GM18870 (cell line): ENCODE results near the gene SCT.

Source experiments
- ATAC-seq: cut with Tn5 transposase; IDR thresholded peaks from one replicate; pipeline ENCODE4 v1.9.1; 2021; ENCODE audit warnings: moderate library complexity; ENCODE audit not compliant: unreplicated experiment

Gene SCT

GRCh38 chr11:589798-590197 is 37.2 kb downstream of the SCT start:
- no peak for ATAC-seq

- ATAC-seq: no peak
Measured at GRCh38 chr11:587978-588380, 39.0 kb downstream of the SCT start.

GRCh38 chr11:587546-587945 is 39.4 kb downstream of the SCT start:
- no peak for ATAC-seq

- ATAC-seq: no peak
Measured at GRCh38 chr11:586376-587316, 40.3 kb downstream of the SCT start.

GRCh38 chr11:584287-584686 is 42.7 kb downstream of the SCT start:
- no peak for ATAC-seq

- ATAC-seq: no peak
Measured at GRCh38 chr11:581752-582151, 45.2 kb downstream of the SCT start.

- no peak for ATAC-seq
Measured at GRCh38 chr11:581342-581741, 45.6 kb downstream of the SCT start.

- no peak for ATAC-seq
Measured at GRCh38 chr11:579830-580601, 47.0 kb downstream of the SCT start.

- no peak for ATAC-seq
Measured at GRCh38 chr11:578276-579035, 48.5 kb downstream of the SCT start.

- no peak for ATAC-seq
Measured at GRCh38 chr11:577611-577894, 49.4 kb downstream of the SCT start.

GRCh38 chr11:576811-577610 is 50.0 kb downstream of the SCT start:
- ATAC-seq: no peak
